PFSK-1 (cell line): ENCODE measurements around the gene SRRM1.
A peak's percentile ranks its signal among the peaks of the same experiment; 100 is the strongest.

Source experiments
- FOXP2 ChIP-seq: optimal IDR thresholded peaks from 2 replicates; pipeline ENCODE3; 2011; ENCODE audit warnings: borderline replicate concordance, control low read depth, inconsistent platforms; ENCODE audit not compliant: insufficient read depth; ENCODE audit errors: extremely low read length, extremely low read depth
- POLR2AphosphoS5 ChIP-seq: IDR thresholded peaks from 2 replicates; pipeline ENCODE4 v1.6.1; 2012; ENCODE audit warnings: low read depth, mild to moderate bottlenecking, control low read depth, low read length, moderate library complexity
- SIN3A ChIP-seq: IDR thresholded peaks from 2 replicates; pipeline ENCODE4 v1.6.1; 2012; ENCODE audit warnings: mild to moderate bottlenecking, low read length, moderate library complexity, borderline replicate concordance; ENCODE audit not compliant: insufficient read depth
- TAF1 ChIP-seq: IDR thresholded peaks from 2 replicates; pipeline ENCODE4 v1.6.1; 2012; ENCODE audit warnings: low read length, control low read depth, borderline replicate concordance; ENCODE audit not compliant: insufficient read depth
- TF ChIP-seq, protein P1 (sequence below), 2 experiments: IDR thresholded peaks; 2 replicates each; pipeline versions ENCODE4 v1.6.1 to v1.8.0; 2011 to 2012; ENCODE audit warnings: low read depth in 2 of 2, low read length in 2 of 2, control low read depth in 1 of 2, inconsistent platforms in 1 of 2, mild to moderate bottlenecking in 1 of 2, moderate library complexity in 1 of 2; ENCODE audit not compliant: insufficient read depth in 1 of 2

SRRM1 gene

DNA sequence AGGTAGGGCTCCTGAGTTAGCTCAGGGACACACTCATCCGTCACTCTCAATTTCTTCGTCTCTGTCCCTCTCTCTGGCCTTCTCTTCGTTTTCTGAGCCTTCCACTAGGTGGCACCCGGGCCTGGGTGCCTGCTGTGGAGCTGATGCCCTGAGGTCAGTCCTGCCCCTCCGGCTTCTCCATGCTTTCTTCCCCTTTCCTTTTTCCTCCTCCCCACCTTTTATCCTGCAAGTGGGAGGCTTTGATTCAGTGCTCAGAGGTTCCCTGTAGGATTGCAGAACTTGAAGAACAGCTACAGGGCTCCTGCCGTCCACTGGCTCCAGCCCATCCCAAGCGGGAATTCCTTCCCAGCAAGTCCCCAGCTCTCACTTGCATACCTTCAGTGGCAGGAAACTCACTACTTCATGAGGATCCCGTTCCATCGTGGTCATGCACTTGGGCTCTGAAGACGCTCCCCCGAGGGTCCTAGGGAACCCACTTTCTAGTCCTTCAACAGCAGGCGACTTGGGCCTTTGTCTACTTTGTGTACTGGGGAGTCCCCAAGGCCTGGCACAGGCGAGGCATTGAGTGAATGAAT, 45.6 kb downstream of the SRRM1 start:
- TF ChIP-seq TAF1, result peak; percentile 14; the same call in 1 of the 2 replicates
- TF ChIP-seq, protein P1, sequence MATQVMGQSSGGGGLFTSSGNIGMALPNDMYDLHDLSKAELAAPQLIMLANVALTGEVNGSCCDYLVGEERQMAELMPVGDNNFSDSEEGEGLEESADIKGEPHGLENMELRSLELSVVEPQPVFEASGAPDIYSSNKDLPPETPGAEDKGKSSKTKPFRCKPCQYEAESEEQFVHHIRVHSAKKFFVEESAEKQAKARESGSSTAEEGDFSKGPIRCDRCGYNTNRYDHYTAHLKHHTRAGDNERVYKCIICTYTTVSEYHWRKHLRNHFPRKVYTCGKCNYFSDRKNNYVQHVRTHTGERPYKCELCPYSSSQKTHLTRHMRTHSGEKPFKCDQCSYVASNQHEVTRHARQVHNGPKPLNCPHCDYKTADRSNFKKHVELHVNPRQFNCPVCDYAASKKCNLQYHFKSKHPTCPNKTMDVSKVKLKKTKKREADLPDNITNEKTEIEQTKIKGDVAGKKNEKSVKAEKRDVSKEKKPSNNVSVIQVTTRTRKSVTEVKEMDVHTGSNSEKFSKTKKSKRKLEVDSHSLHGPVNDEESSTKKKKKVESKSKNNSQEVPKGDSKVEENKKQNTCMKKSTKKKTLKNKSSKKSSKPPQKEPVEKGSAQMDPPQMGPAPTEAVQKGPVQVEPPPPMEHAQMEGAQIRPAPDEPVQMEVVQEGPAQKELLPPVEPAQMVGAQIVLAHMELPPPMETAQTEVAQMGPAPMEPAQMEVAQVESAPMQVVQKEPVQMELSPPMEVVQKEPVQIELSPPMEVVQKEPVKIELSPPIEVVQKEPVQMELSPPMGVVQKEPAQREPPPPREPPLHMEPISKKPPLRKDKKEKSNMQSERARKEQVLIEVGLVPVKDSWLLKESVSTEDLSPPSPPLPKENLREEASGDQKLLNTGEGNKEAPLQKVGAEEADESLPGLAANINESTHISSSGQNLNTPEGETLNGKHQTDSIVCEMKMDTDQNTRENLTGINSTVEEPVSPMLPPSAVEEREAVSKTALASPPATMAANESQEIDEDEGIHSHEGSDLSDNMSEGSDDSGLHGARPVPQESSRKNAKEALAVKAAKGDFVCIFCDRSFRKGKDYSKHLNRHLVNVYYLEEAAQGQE (IDR thresholded peaks at IDR 0.05; ENCODE audit: insufficient read depth in 1 of 2, low read depth in 2 of 2, low read length in 2 of 2), result no peak

GRCh38 chr1:24691051-24691450, 47.9 kb downstream of the SRRM1 start:
- TF ChIP-seq TAF1 (no peak), FOXP2 (no peak), POLR2AphosphoS5 (no peak), SIN3A (no peak)
- TF ChIP-seq, protein P1 (IDR thresholded peaks at IDR 0.05; ENCODE audit: insufficient read depth in 1 of 2, low read depth in 2 of 2, low read length in 2 of 2), result no peak

- TF ChIP-seq POLR2AphosphoS5, result no peak
- no peak for TF ChIP-seq FOXP2
- TF ChIP-seq TAF1, result no peak
- TF ChIP-seq SIN3A, result no peak
- TF ChIP-seq, protein P1 (IDR thresholded peaks at IDR 0.05; ENCODE audit: insufficient read depth in 1 of 2, low read depth in 2 of 2, low read length in 2 of 2), result no peak
Observed at GRCh38 chr1:24692351-24692980, 49.4 kb downstream of the SRRM1 start.

- TF ChIP-seq TAF1 (no peak), SIN3A (no peak), FOXP2 (no peak), POLR2AphosphoS5 (no peak)
- TF ChIP-seq, protein P1 (IDR thresholded peaks at IDR 0.05; ENCODE audit: insufficient read depth in 1 of 2, low read depth in 2 of 2, low read length in 2 of 2), result no peak
Observed at GRCh38 chr1:24693827-24694379, 50.8 kb downstream of the SRRM1 start.
